ENCODE data around the gene DHDH.
"Not testable (repeated sequence)": the region's sequence is repeated elsewhere in the genome, so short reads cannot be mapped to it uniquely, and the experiment has no call there.

DHDH gene

GRCh38 chr19:48933382-48933932, at the start of gene DHDH:
TSS of gene DHDH (plus strand) at chr19:48933699. CDS start at chr19:48933722, 23 bp downstream.
- DNase-seq = peak; percentile 74

- DNase-seq = no peak
Measured at GRCh38 chr19:48883726-48884125, 49.8 kb upstream of the DHDH start.

GRCh38 chr19:48887861-48888612, 45.5 kb upstream of the DHDH start:
- DNase-seq = no peak

- not testable (repeated sequence) for DNase-seq
Measured at GRCh38 chr19:48889496-48889895, 44.0 kb upstream of the DHDH start.

GRCh38 chr19:48890551-48890950, 42.9 kb upstream of the DHDH start:
- no peak for DNase-seq

- no peak for DNase-seq
Measured at GRCh38 chr19:48895226-48895625, 38.3 kb upstream of the DHDH start.

GRCh38 chr19:48896191-48896720, 37.2 kb upstream of the DHDH start:
- DNase-seq = no peak

GRCh38 chr19:48897181-48897580, 36.3 kb upstream of the DHDH start:
- no peak for DNase-seq

GRCh38 chr19:48899386-48899749, 34.1 kb upstream of the DHDH start:
- not testable (repeated sequence) for DNase-seq

GRCh38 chr19:48899781-48900476, 33.6 kb upstream of the DHDH start, which contains the start of gene NUCB1:
TSS of gene NUCB1 (plus strand) at chr19:48900312. CDS start at chr19:48900797, 485 bp downstream.
- DNase-seq = peak; percentile 98

- DNase-seq = no peak
Measured at GRCh38 chr19:48900477-48901406, 32.8 kb upstream of the DHDH start.

GRCh38 chr19:48902291-48902690, 31.2 kb upstream of the DHDH start:
- not testable (repeated sequence) for DNase-seq

- not testable (repeated sequence) for DNase-seq
Measured at GRCh38 chr19:48903788-48904187, 29.7 kb upstream of the DHDH start.

GRCh38 chr19:48905664-48906063, 27.8 kb upstream of the DHDH start:
- DNase-seq = no peak

GRCh38 chr19:48906324-48906723, 27.2 kb upstream of the DHDH start:
- no peak for DNase-seq

GRCh38 chr19:48907671-48908070, 25.8 kb upstream of the DHDH start:
- DNase-seq = no peak

GRCh38 chr19:48909424-48910077, 23.9 kb upstream of the DHDH start:
- DNase-seq = not testable (repeated sequence)

- no peak for DNase-seq
Measured at GRCh38 chr19:48910803-48911202, 22.7 kb upstream of the DHDH start.

- DNase-seq = no peak
Measured at GRCh38 chr19:48913114-48913889, 20.2 kb upstream of the DHDH start.

GRCh38 chr19:48914181-48914580, 19.3 kb upstream of the DHDH start:
- no peak for DNase-seq

- DNase-seq = no peak
Measured at GRCh38 chr19:48915757-48916156, 17.7 kb upstream of the DHDH start.
